GM19395 (cell line): ENCODE data around the gene EFNB3.

ENCODE experiments used
- ATAC-seq: cut with Tn5 transposase; IDR thresholded peaks from one replicate; pipeline ENCODE4 v1.9.1; 2021; ENCODE audit warnings: mild to moderate bottlenecking, moderate library complexity; ENCODE audit not compliant: unreplicated experiment

EFNB3 gene

GRCh38 chr17:7697828-7698588 is 7.0 kb upstream of the EFNB3 start:
- no peak for ATAC-seq

GRCh38 chr17:7700510-7700909 is 4.5 kb upstream of the EFNB3 start:
- no peak for ATAC-seq

- no peak for ATAC-seq
Observed at GRCh38 chr17:7701681-7702080, 3.3 kb upstream of the EFNB3 start.

GRCh38 chr17:7702776-7703175 is 2.2 kb upstream of the EFNB3 start:
- no peak for ATAC-seq

- ATAC-seq: no peak
Observed at GRCh38 chr17:7703584-7704479, 1.2 kb upstream of the EFNB3 start.

GRCh38 chr17:7705269-7706255 is 560 bp downstream of the EFNB3 start:
- no peak for ATAC-seq

GRCh38 chr17:7706631-7707354 is 1.8 kb downstream of the EFNB3 start:
- no peak for ATAC-seq

- ATAC-seq: no peak
Observed at GRCh38 chr17:7707446-7707845, 2.4 kb downstream of the EFNB3 start.

GRCh38 chr17:7707858-7708750 is 3.1 kb downstream of the EFNB3 start:
- no peak for ATAC-seq

GRCh38 chr17:7709031-7709430 is 4.0 kb downstream of the EFNB3 start:
- ATAC-seq: no peak

GRCh38 chr17:7710301-7710700 is 5.3 kb downstream of the EFNB3 start:
- ATAC-seq: no peak

GRCh38 chr17:7711051-7711755 is 6.2 kb downstream of the EFNB3 start:
- no peak for ATAC-seq

- no peak for ATAC-seq
Observed at GRCh38 chr17:7712111-7712771, 7.2 kb downstream of the EFNB3 start.

- no peak for ATAC-seq
Observed at GRCh38 chr17:7713782-7714181, 8.8 kb downstream of the EFNB3 start.

GRCh38 chr17:7714721-7715594 is 10.0 kb downstream of the EFNB3 start:
- no peak for ATAC-seq

- no peak for ATAC-seq
Observed at GRCh38 chr17:7715936-7716886, 11.2 kb downstream of the EFNB3 start.
